HG03521 (cell line): ENCODE measurements around the gene DLG5.

ENCODE experiments used
- ATAC-seq: cut with Tn5 transposase; IDR thresholded peaks from one replicate; pipeline ENCODE4 v1.9.1; 2021; ENCODE audit warnings: mild to moderate bottlenecking, moderate library complexity; ENCODE audit not compliant: unreplicated experiment

DLG5 gene

GRCh38 chr10:77915319-77916105 lies 11.0 kb downstream of the DLG5 start:
- no peak for ATAC-seq

- no peak for ATAC-seq
Observed at GRCh38 chr10:77913090-77913489, 13.5 kb downstream of the DLG5 start.

GRCh38 chr10:77912576-77912975 lies 14.0 kb downstream of the DLG5 start:
- no peak for ATAC-seq

- ATAC-seq: no peak
Observed at GRCh38 chr10:77911535-77912123, 14.9 kb downstream of the DLG5 start.

GRCh38 chr10:77910524-77911145 lies 15.9 kb downstream of the DLG5 start:
- no peak for ATAC-seq

GRCh38 chr10:77909749-77910375 lies 16.7 kb downstream of the DLG5 start:
- no peak for ATAC-seq

- ATAC-seq: no peak
Observed at GRCh38 chr10:77909021-77909748, 17.4 kb downstream of the DLG5 start.

- ATAC-seq: no peak
Observed at GRCh38 chr10:77907900-77908717, 18.4 kb downstream of the DLG5 start.

- no peak for ATAC-seq
Observed at GRCh38 chr10:77907462-77907861, 19.1 kb downstream of the DLG5 start.

GRCh38 chr10:77906951-77907421 lies 19.6 kb downstream of the DLG5 start:
- no peak for ATAC-seq

GRCh38 chr10:77905781-77906180 lies 20.8 kb downstream of the DLG5 start:
- ATAC-seq: no peak

GRCh38 chr10:77905086-77905748 lies 21.3 kb downstream of the DLG5 start:
- no peak for ATAC-seq

GRCh38 chr10:77904100-77904840 lies 22.3 kb downstream of the DLG5 start:
- ATAC-seq: no peak

- ATAC-seq: no peak
Observed at GRCh38 chr10:77902159-77902558, 24.4 kb downstream of the DLG5 start.

GRCh38 chr10:77901743-77902142 lies 24.8 kb downstream of the DLG5 start:
- ATAC-seq: no peak

GRCh38 chr10:77899690-77900089 lies 26.9 kb downstream of the DLG5 start:
- no peak for ATAC-seq

GRCh38 chr10:77899080-77899477 lies 27.5 kb downstream of the DLG5 start:
- ATAC-seq: no peak

- ATAC-seq: no peak
Observed at GRCh38 chr10:77898323-77899079, 28.1 kb downstream of the DLG5 start.
